Measurements from ENCODE around the gene CD24. TPM values are rescaled to one million over a fixed set of nuclear protein-coding genes. Genes with fewer than 3 reads are reported as not detected.

CD24 gene
- total and polyA plus RNA-seq, 8 donors: 132 to 854 (median 462) TPM

- DNase-seq: no peak
- intact Hi-C loops (cut with DNase I; ENCODE audit: low total_unique reads): no loop called here
- Histone ChIP-seq H3K4me1 (no peaks in the 10 kb centered on the region), H3K4me3 (no peak overlapping the region), H3K27me3 (no peaks in the 10 kb centered on the region), H3K27ac (no peak overlapping the region), H3K9me3 (peaks cover 0 to 5% (median 0%) of the 10 kb centered on the region in 4 donors), H3K36me3 (no peaks in the 10 kb centered on the region)
- WGBS, 5 donors: 69 to 75% (median 73%) methylated on average over 2 of the region's 2 CpGs
- TF ChIP-seq POLR2AphosphoS5 (IDR thresholded peaks at IDR 0.05): no peak
- TF ChIP-seq POLR2A (IDR thresholded peaks at IDR 0.05): no peak
- TF ChIP-seq, protein P1, sequence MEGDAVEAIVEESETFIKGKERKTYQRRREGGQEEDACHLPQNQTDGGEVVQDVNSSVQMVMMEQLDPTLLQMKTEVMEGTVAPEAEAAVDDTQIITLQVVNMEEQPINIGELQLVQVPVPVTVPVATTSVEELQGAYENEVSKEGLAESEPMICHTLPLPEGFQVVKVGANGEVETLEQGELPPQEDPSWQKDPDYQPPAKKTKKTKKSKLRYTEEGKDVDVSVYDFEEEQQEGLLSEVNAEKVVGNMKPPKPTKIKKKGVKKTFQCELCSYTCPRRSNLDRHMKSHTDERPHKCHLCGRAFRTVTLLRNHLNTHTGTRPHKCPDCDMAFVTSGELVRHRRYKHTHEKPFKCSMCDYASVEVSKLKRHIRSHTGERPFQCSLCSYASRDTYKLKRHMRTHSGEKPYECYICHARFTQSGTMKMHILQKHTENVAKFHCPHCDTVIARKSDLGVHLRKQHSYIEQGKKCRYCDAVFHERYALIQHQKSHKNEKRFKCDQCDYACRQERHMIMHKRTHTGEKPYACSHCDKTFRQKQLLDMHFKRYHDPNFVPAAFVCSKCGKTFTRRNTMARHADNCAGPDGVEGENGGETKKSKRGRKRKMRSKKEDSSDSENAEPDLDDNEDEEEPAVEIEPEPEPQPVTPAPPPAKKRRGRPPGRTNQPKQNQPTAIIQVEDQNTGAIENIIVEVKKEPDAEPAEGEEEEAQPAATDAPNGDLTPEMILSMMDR (IDR thresholded peaks at IDR 0.05): no peak
- no peak for TF ChIP-seq EP300 (IDR thresholded peaks at IDR 0.05)
Measured at GRCh38 chr6:106961801-106962200, 12.7 kb downstream of the CD24 start.

- TF ChIP-seq, protein P1 (IDR thresholded peaks at IDR 0.05): no peak
- no peak for TF ChIP-seq POLR2AphosphoS5 (IDR thresholded peaks at IDR 0.05)
- Histone ChIP-seq H3K4me3 (no peak overlapping the region), H3K27me3 (no peaks in the 10 kb centered on the region), H3K36me3 (no peaks in the 10 kb centered on the region), H3K4me1 (no peaks in the 10 kb centered on the region), H3K9me3 (peaks cover 0 to 5% (median 0%) of the 10 kb centered on the region in 4 donors), H3K27ac (no peak overlapping the region)
- 54 to 67% (median 61%) methylated on average over 3 of the region's 3 CpGs for WGBS, 5 donors
- DNase-seq: no peak
- intact Hi-C loops (cut with DNase I; ENCODE audit: low total_unique reads): no loop called here
Measured at GRCh38 chr6:106961136-106961535, 13.4 kb downstream of the CD24 start.

DNA sequence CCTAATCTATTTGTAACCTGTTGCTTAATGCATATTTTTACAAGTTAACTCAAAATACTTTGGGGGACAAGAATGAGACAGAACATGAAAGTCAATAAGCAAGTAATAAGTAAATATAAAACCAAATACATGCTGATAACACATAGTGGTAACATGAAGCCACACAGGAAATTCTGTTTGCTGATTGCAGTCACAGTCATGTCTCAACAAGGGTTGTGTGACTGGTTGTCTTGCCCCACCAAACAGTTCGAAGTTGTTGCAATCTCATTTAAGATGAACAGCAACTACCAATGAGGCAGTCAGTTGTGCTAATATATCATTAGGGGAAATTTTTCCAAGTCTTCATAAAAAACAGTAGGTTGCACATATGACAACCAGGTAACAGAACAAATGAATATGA, 14.5 kb downstream of the CD24 start:
- WGBS, 5 donors: 27 to 69% (median 32%) methylated on average over 1 of the region's 1 CpG
- Histone ChIP-seq H3K36me3 (no peaks in the 10 kb centered on the region), H3K27ac (no peak overlapping the region), H3K9me3 (peaks cover 0 to 5% (median 0%) of the 10 kb centered on the region in 4 donors), H3K4me1 (no peaks in the 10 kb centered on the region), H3K27me3 (no peaks in the 10 kb centered on the region), H3K4me3 (no peak overlapping the region)
- DNase-seq: no peak
- intact Hi-C loops (cut with DNase I; ENCODE audit: low total_unique reads): no loop called here
- TF ChIP-seq EP300 (IDR thresholded peaks at IDR 0.05): no peak
- no peak for TF ChIP-seq POLR2A (IDR thresholded peaks at IDR 0.05)
- TF ChIP-seq POLR2AphosphoS5 (IDR thresholded peaks at IDR 0.05): no peak
- TF ChIP-seq, protein P1 (IDR thresholded peaks at IDR 0.05): no peak

DNA sequence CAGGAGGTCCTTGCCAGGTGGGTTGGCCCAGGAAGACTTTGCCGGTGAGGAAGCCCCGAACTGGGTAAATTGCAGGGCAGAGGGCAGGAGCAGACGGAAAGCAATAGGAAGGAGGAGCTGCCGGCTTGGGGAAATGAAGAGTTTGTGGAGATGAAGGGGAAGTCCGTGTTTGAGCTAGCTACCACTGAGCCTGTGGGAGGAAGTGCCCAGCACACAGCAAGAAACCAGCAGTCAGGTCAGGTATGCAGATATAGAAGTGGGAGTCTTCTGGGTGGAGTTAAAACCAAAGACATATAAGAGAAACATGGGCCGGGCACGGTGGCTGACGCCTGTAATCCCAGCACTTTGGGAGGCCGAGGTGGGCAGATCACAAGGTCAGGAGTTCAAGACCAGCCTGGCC, 34.7 kb downstream of the CD24 start:
- Histone ChIP-seq H3K27me3 (no peaks in the 10 kb centered on the region), H3K9me3 (no peaks in the 10 kb centered on the region), H3K4me3 (no peak overlapping the region), H3K27ac (no peak overlapping the region), H3K36me3 (no peaks in the 10 kb centered on the region), H3K4me1 (no peaks in the 10 kb centered on the region)
- TF ChIP-seq POLR2A (IDR thresholded peaks at IDR 0.05) (no peak), EP300 (IDR thresholded peaks at IDR 0.05) (no peak), POLR2AphosphoS5 (IDR thresholded peaks at IDR 0.05) (no peak)
- TF ChIP-seq, protein P1 (IDR thresholded peaks at IDR 0.05): no peak
- 59 to 75% (median 67%) methylated on average over 9 of the region's 9 CpGs for WGBS, 5 donors
- intact Hi-C loops (cut with DNase I; ENCODE audit: low total_unique reads): no loop called here
- no peak for DNase-seq

Measured in stomach (tissue), 9 donors.